ENCODE measurements around the gene GFPT2. TPM values are rescaled to one million over a fixed set of nuclear protein-coding genes. Genes with fewer than 3 reads are reported as not detected.

The GFPT2 gene
- total and polyA plus RNA-seq, 2 of the 8 experiments (the other 6 are each of a cell fraction or from before 2014, with no cell fraction given) = 83.7 to 143 TPM

DNA sequence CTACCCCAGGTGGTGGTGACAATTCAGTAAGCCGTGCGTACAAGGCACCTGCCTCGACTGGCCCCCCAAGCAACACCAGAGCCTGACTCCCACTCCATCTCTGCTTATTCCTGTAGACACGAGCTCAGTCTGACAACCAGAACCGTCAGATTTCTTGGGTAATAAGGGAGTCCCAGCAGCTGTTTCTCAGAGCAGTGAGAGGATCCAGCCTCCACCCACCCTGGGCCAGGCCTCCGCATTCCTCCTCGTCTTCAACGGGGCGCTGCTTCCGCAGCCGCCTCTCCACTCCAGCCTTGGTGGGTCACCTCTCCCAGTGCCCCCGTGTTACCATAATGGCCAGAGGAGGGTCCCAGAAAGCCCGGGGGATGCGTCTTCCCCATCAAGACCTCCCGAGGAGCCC is 27.7 kb upstream of the GFPT2 start:
- no peak overlapping the region for H4K91ac ChIP-seq (replicated peaks; ENCODE audit: insufficient read length, low read length)
- H3K4me1 ChIP-seq (replicated peaks in 1 of 4; ENCODE audit: control insufficient read depth in 3 of 4, insufficient read depth in 4 of 4, low read length in 3 of 4) = no peaks in the 10 kb centered on the region; a peak in 1 of 7 replicates
- H4K8ac ChIP-seq (ENCODE audit: extremely low read depth, insufficient read depth, low read length) = no peak overlapping the region; the same call in 1 of the 2 replicates
- no peak for FAIRE-seq
- no peak overlapping the region for H3K9ac ChIP-seq (replicated peaks in 1 of 4; ENCODE audit: extremely low read depth in 1 of 4, low read depth in 3 of 4, low read length in 3 of 4)
- 95% methylated on average over 14 of the region's 15 CpGs; no CpG with 5 or more reads in 1 of the 2 experiments for WGBS, 2 experiments (ENCODE audit: extremely low coverage in 1 of 2, insufficient coverage in 1 of 2, insufficient read length in 1 of 2, insufficient replicate concordance in 2 of 2, low coverage in 1 of 2, low lambda C conversion rate in 2 of 2, missing lambda C conversion rate in 1 of 2)
- no peak for DNase-seq (ENCODE audit: low read depth in 1 of 2, low spot score in 2 of 2)
- no peak overlapping the region for H3K18ac ChIP-seq (ENCODE audit: extremely low read depth, low read length)
- no peak overlapping the region for H2AK5ac ChIP-seq (ENCODE audit: low read depth, low read length)
- no peak overlapping the region for H4K5ac ChIP-seq (ENCODE audit: insufficient read length, low read depth, low read length)
- no peak overlapping the region for H3K27ac ChIP-seq (ENCODE audit: low read depth, low read length)
- no peak overlapping the region for H3K4me2 ChIP-seq (ENCODE audit: insufficient read depth in 1 of 2, low read depth in 2 of 2, low read length in 2 of 2)
- no peaks in the 10 kb centered on the region for H3K36me3 ChIP-seq (ENCODE audit: control insufficient read depth in 2 of 4, insufficient read depth in 4 of 4, low read length in 3 of 4)
- H3K23ac ChIP-seq (ENCODE audit: insufficient read length) = no peak overlapping the region
- H3K79me2 ChIP-seq (ENCODE audit: control insufficient read depth in 1 of 2, insufficient read depth in 2 of 2, low read length in 2 of 2) = no peaks in the 10 kb centered on the region
- no peaks in the 10 kb centered on the region for H3K9me3 ChIP-seq (ENCODE audit: insufficient read depth in 2 of 2, low read depth in 1 of 2, low read length in 1 of 2)
- ChIA-PET CTCF (ENCODE audit: partially characterized antibody) (interaction anchor here (0.8 to 4.2 kb wide), 6 partner anchors 10 to 80 kb away, joined by 3 to 15 read pairs (median 4); no protein-coding TSS in a partner anchor), POLR2A (ENCODE audit: partially characterized antibody) (interaction anchor here (0.7 to 1.0 kb wide), 2 partner anchors 27 to 36 kb away, joined by 3 read pairs; partner anchors contain the start of gene GFPT2)
- no peaks in the 10 kb centered on the region for H4K20me1 ChIP-seq (replicated peaks in 1 of 2; ENCODE audit: control insufficient read depth in 1 of 2, insufficient read depth in 2 of 2, low read length in 2 of 2)
- no peak overlapping the region for H2BK120ac ChIP-seq (replicated peaks; ENCODE audit: low read depth, low read length)
- no peak overlapping the region for H3K14ac ChIP-seq (ENCODE audit: insufficient read length)
- no peak overlapping the region for H2AFZ ChIP-seq (ENCODE audit: low read length)
- H3K23me2 ChIP-seq (ENCODE audit: low read depth, low read length) = peaks cover 1% of the 10 kb centered on the region; the same call in 1 of the 2 replicates
- no peak overlapping the region for H3K4me3 ChIP-seq (ENCODE audit: extremely low read depth in 1 of 4, insufficient read depth in 2 of 4, low read depth in 3 of 4, low read length in 4 of 4)
- H2BK15ac ChIP-seq (ENCODE audit: low read length) = no peak overlapping the region
- H2BK20ac ChIP-seq (ENCODE audit: low read length) = no peak overlapping the region; the same call in 1 of the 2 replicates
- H3K56ac ChIP-seq (replicated peaks; ENCODE audit: insufficient read length, low read depth, low read length) = no peak overlapping the region
- H3K4ac ChIP-seq (replicated peaks; ENCODE audit: insufficient read length, low read depth, low read length) = no peak overlapping the region
- H3K79me1 ChIP-seq (ENCODE audit: low read depth, low read length) = no peaks in the 10 kb centered on the region
- no peak overlapping the region for H2BK5ac ChIP-seq (ENCODE audit: low read depth, low read length)
- H3K27me3 ChIP-seq (replicated peaks in 1 of 4; ENCODE audit: control insufficient read depth in 3 of 4, extremely low read depth in 1 of 4, insufficient read depth in 3 of 4, low read length in 3 of 4) = no peaks in the 10 kb centered on the region; a peak in 1 of 7 replicates
- H2BK12ac ChIP-seq (ENCODE audit: low read depth, low read length) = no peak overlapping the region
- TF ChIP-seq TCF12 (IDR thresholded peaks at IDR 0.05; ENCODE audit: low read depth, low read length) = no peak
- TF ChIP-seq EGR1 (IDR thresholded peaks at IDR 0.05; ENCODE audit: borderline replicate concordance, low read depth, low read length) = no peak
- TF ChIP-seq SIX5 (IDR thresholded peaks at IDR 0.05; ENCODE audit: low read depth, low read length) = no peak
- no peak for TF ChIP-seq SIN3A (conservative IDR thresholded peaks at IDR 0.05 in 1 of 2, IDR thresholded peaks at IDR 0.05 in 1 of 2; ENCODE audit: low read depth in 1 of 2, low read length in 2 of 2)
- TF ChIP-seq NRF1 (IDR thresholded peaks at IDR 0.05; ENCODE audit: low read depth, low read length) = no peak
- no peak for TF ChIP-seq CBX5 (IDR thresholded peaks at IDR 0.05; ENCODE audit: low read depth, low read length)
- TF ChIP-seq EP300 (IDR thresholded peaks at IDR 0.05; ENCODE audit: borderline replicate concordance in 1 of 2, low read depth in 2 of 2, low read length in 2 of 2) = no peak
- no peak for TF ChIP-seq NANOG (IDR thresholded peaks at IDR 0.05; ENCODE audit: insufficient read depth, low read depth, low read length, poor library complexity, severe bottlenecking)
- TF ChIP-seq POU5F1 (IDR thresholded peaks at IDR 0.05; ENCODE audit: low read depth, low read length) = no peak
- TF ChIP-seq ASH2L (IDR thresholded peaks at IDR 0.05; ENCODE audit: low read length) = no peak
- TF ChIP-seq SP2 (IDR thresholded peaks at IDR 0.05; ENCODE audit: low read length) = no peak
- TF ChIP-seq GTF2F1 (IDR thresholded peaks at IDR 0.05; ENCODE audit: borderline replicate concordance, low read depth, low read length) = no peak
- no peak for TF ChIP-seq CEBPB (IDR thresholded peaks at IDR 0.05; ENCODE audit: low read depth, low read length)
- no peak for TF ChIP-seq TAF1 (IDR thresholded peaks at IDR 0.05; ENCODE audit: low read depth, low read length)
- no peak for TF ChIP-seq EZH2 (IDR thresholded peaks at IDR 0.05; ENCODE audit: low read depth, low read length, severe bottlenecking)

Data from H1 (cell line).